ENCODE measurements around the gene CCNF.
A peak's percentile ranks its signal among the peaks of the same experiment; 100 is the strongest.

Gene CCNF

DNA sequence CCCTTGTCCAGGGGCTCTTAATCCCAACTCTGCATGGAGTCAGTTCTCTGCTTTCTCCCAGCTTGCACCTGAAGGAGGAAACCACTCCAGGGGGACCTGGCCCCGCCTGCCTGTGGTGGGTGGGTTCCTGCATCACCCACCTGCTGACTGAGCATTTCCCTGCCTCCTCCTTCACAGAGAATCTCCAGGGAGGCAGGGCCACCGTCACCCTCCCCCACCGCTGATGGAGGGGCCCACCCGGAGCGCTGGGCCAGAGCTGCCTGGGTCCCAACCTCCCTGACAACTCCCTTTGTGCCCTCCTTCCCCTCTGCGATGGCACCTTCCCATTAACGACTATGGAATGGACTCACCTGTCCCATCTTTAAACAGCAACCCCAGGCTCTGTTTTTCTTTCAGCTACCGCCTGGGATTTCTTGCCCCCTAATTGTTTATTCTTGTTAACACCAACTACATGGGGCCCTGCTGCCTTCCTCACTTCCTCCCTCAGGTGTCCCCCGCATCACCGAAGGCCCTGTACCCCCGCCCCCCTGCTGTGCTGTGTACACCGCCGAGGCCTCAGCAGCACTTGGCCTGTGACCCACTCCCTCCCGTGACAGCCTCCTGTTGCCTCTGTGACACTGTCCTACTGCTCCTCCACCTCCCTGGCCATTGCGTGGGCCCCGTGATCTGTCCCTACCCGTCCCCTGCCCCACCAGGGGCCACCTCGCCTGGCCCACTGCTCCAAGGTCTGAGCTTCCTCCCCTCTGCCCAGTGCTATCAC lies 29.8 kb downstream of the CCNF start:
- DNase-seq = peak; percentile 28

DNA sequence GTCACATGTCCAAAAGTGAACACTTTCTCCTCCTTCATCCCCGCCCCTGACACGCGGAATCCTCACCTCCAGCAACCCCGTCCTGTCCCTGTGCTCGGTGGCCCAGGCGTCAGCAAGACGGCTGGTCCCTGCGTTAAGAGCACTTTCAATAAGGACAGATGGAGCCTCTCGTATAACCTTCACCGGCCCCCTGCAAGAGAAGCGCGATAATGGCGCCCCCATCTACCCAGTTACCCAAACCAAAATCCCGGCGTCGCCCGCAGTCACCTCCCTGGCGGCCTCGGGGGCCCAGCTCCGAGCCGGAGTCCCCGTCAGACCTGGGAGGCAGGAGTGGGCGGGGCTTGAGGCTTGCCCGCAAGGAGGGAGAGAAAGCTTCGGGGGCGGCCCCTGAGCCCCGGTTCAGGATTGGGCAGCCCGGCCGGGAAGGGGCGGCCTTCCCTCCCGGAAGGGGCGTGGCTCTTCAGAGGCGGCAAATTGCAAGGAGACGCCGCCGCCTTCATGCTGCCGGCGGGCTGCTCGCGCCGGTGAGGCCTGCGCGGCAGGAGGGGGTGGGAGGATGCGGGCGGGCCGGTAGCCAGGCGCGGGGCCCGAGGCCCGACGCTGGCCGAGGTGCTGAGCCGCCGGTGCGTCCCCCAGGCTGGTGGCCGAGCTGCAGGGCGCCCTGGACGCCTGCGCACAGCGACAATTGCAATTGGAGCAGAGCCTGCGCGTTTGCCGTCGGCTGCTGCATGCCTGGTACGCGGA lies 30.6 kb downstream of the CCNF start, which contains the start of gene TEDC2:
Gene TEDC2 (plus strand): TSS at position 463 of the 744 bp plus-strand sequence. CDS start 36 bp downstream, at position 499.
- peak; percentile 100 for DNase-seq

DNA sequence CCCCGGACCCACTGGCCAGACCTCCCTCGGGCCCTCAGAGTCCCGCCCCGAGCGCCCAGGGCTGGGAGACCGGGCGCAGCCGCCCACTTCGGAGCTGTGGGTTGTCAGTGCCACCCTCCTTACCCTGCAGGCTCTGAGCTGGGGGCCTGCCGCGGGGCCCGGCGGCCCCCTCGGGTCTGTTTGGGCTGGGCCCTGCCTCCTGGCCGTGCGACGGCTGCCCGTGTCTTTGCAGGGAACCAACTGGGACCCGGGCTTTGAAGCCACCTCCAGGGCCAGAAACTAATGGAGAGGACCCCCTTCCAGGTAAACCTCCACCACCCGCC lies 31.1 kb downstream of the CCNF start:
- DNase-seq = no peak

DNA sequence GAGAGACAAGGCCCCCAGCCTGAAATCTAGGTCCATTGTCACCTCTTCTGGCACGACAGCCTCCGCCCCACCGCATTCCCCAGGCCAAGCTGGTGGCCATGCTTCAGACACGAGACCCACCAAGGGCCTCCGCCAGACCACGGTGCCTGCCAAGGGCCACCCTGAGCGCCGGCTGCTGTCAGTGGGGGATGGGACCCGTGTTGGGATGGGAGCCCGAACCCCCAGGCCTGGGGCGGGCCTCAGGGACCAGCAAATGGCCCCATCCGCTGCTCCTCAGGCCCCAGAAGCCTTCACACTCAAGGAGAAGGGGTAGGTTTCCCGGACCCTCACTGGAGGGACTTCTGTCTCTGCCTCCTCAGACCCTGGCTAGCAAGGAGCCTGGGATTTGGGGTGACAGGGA lies 31.7 kb downstream of the CCNF start:
- no peak for DNase-seq

DNA sequence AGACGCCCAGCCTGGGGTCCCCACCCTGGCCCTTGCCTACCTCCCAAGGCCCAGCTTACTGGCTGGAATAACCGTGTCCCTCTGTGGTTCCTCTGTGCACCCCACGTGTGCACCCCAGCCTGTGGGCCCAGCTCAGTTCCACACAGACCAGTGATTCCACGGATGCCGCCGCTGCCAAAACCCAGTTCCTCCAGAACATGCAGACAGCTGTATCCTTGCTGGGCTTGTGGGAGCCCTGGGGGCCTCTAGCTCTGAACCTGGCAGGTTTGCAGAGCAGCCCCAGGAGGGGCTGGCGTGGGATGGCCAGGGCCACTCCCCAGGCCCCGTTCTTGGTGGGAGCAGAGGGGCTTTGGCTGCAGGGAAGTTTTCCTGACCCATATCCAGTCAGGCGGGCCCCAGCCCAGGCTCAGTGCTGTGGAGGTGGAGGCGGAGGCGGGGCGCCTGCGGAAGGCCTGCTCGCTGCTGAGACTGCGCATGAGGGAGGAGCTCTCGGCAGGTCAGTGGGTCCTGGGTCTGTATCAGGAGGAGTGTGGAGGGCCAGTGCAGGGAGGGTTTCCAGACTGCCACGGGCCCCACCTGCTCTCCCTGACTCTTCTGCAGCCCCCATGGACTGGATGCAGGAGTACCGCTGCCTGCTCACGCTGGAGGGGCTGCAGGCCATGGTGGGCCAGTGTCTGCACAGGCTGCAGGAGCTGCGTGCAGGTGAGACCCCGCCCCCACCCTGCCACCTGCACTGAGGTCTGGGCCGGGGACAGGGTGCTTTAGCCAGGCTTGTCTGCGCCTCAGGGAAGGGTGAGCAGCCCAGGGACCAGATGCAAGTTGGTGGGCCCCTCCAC lies 33.0 kb downstream of the CCNF start:
- no peak for DNase-seq

DNA sequence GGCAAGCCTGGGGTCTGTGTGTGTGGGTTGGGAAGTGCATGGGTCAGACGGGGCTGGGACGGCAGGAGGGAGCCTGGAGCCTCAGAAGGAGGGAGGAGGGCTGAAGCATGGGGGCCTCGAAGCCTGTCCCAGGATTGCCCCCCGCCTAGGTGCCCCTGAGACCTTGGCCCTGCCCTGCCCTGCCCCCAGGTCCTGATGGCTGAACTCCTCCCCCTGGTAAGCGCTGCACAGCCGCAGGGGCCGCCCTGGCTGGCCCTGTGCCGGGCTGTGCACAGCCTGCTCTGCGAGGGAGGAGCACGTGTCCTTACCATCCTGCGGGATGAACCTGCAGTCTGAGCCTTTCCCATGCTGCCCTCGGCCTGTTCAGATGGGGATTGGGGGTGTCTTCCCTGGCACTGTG lies 35.1 kb downstream of the CCNF start:
- DNase-seq = no peak

DNA sequence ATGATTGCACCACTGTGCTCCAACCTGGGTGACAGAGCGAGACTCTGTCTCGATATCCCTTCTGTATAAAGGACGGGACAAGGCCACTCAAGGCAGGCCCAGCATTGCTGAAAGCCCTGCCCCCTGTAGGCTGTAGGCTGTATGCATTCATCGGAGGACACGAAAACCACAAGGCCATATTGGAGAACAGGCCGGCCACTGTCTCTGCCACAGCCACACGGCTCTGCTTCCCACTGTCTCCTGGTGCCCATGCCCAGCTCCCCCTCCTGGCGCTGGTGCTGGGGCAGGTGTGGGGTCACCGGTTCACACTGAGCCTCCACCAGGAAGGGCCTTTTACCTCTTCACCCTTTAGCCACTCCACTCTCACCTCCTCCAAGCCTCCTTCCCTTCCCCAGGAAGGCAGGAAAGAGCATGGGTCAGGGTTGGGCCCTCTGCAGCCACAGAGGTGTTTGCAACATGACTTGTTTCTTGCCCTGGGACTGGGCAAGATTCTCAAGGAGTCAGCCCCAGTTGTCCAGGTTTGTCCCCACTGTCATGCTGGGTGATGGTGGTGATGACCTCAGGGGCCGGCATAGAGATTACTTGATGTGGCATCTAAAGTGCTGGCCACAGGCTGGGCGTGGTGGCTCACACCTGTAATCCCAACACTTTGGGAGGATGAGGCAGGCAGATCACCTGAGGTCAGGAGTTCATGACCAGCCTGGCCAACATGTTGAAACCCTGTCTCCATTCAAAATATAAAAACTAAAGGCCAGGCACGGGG lies 36.6 kb downstream of the CCNF start:
- peak; percentile 26 for DNase-seq

DNA sequence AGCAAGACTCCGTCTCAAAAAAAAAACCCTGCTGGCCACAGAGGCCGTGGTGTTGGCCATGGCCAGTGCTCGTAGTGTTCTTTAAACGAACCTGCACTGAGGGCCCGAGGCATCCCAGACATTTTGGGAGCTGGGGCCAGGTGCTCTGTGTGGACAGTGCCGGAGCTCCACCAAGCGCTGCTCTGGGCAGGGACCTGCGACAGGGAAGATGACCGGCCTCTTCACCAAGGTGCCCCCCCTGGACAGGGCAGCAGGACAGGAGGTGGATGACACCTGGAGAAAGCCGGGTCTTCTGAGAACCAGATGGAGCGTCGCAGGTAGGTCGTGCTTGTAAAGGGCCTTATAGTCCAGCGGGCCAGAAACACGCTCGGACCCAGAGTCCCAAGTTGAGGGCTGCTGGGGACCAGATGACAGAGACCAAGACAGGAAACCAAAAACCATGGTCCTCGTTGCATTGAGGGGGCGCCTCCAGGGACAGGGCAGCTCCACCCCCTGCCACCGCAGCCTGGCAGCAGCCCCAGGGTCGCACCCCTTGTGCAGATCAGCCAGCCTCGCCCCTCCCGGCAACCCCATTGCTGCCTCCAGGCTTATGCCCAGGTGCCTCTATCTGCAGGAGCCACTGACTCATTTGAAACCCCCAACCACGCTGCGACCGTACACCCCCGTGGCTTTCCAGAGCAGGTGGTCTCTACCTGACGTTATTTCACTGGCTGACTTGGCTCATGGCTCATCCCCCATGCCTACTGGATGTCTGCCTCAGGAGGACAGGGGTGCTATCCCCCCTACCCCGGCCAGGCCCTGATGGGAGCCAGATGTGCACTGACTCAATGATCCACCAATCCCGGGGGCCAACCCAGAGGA lies 37.6 kb downstream of the CCNF start:
- no peak for DNase-seq

DNA sequence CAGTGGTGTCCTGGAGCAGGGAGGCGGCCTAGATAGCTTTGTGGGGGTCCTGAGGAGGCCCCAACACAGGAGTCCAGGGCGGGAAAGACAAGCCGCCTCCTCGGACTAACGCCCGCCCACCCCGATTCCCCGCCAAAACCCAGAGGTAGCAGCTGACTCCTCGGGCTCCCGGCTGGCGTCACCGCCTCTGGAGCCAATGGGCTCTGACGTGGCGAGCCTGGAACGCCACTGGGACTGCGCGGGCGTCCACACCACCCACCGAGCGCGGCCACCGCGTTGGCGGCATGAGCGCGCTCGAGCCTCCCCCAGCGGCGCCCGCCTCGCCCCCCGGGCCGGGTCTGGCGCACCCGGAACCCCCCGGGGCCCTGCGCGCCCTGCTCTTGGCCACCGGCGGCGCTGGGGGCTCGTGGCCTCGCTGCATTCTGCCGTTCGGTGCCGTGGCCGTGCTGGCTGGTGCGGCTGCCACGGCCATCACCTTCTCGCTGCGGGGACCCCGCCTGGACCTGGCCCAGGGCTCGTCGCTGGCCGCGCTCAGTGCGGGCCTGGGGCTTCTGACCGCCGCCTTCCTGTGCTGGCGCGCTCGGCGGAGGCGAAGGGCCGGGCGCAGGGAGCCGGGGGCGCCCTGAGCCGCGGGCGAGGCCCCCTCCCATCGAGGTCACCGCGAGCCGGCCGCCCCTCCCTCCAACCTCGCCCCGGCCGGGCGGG lies 38.4 kb downstream of the CCNF start:
- peak; percentile 73 for DNase-seq

DNA sequence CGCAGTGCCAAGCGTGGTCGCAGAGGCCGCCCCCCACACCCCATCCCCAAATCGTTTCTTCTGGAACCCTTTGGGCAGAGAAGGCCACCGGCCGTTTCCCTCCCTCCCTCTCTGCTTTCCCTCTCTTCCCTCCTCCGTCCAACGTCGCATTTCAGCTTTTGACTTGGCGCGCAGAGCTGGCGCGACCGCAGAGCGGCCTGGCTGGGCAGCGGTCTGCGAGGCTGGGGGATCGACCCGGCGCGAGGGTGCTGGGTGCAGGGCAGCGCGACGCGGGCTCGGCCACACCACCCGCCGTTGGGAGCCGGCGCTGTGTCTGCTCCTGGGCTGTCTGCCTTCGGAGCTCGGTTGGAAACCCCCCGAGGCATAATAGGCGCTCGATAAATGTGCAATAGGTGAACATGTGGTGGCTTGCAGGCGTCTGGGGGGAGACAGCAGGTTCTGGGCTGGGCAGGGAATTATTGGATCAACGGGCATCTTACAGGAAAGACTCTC lies 39.0 kb downstream of the CCNF start:
- peak; percentile 56 for DNase-seq

DNA sequence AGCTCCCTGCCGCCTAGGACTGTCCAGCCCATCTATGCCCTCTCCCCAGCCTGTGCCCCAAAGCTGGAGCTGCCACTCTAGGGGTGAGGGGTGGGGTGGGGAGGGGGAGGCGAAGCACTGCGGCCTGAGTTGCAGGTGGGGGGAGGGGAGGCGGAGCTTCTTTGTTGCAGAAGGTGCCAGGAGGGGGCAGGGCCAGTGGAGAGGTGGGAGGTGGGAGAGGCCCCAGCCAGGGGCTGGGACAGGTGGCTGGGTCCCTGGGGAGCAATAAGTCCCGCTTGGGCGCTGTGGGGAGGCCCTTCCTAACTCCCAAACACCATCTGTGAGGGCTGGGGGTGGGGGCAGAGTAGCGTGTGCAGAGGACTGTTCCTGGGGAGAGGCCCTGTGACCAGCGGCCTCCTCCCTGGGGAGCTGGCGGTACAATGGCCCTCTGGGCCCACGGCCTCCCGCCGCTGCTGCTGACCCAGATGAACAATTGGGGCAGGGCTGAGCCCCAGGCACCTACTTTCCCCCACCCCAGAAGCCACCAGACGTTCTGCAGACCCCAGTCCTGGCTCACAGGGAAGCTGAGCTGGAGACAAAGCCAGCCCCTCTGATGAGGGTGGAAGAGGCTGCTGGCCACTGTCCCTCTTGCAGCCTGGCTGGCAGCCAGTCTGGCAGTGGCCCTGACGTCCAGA lies 39.6 kb downstream of the CCNF start:
- peak; percentile 45 for DNase-seq

DNA sequence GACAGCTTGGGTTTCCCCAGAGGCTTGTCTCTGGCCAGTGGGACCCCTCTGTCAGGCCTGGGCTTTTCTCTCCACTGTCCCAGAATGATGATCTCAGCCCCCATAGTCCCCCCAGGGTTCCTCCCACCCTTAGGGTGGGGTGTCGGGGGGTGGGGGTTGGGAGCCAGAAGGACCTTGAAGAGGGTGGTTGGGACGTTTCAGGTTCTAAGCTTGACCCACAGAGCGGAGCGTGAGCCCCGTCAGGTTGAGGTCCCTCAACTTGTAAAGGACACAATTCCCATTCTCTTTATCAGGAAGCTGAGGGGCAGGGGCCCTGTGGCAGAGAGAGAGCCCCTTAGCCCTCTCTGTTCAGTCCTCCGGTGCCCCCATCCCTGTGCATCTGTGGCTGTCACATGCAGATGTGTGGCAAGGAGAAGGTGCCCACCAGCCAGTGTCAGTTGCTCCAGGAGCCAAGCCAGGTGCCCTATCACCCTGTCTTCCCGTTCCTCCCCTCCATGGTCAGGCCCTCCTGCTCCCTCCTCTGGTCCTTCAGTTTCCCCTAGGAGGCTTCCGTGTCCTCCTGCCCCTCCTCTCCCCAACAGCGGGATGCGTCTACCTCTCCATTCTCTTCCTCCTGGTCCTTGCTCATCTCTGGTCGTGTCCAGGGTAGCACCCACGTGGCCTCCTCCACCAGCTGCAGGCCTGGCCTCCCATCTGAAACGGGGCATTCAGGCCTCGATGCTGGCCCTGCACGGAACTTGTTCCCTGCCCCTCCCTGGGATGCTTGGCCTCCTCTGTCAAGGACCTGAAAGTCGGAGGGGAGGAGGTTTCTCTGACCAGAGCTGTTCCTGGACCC lies 40.4 kb downstream of the CCNF start:
- no peak for DNase-seq

DNA sequence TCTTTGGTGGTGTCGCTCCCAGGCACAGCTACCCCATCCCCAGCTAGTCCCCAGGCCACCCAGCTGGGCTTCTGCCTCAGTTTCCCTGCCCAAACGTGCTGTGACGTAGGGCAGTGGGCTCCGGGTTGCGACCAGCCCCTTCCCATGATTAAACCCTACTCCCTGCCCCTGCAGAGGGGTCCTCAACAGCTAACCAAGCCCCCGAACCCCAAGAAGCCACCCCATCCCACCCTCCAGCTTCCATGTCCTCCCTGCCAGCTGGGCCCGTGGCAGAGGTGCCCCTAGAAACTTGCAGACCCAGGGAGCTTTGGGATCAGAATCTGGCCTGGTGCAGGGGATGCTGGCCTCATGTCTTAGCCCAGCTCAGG lies 41.0 kb downstream of the CCNF start:
- no peak for DNase-seq

DNA sequence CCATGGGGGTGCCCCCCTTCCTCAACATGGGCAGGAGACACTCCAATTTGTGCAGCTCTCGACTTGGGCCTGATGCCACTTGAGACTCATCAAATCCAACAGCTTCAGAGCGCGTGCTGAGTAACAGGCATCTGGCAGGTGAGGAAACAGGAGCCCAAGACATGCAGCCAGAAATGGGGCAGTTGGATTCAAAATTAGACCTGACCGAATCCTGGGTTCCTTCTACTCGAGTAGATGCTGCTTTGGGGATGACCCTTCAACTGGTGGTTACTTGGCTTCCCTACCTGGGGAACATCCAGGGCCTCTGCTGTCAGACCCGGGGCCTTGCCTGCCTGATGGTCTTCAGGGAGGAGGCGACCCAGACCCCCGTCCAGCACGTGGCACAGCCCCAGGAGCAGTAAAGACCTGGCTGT lies 41.4 kb downstream of the CCNF start:
- DNase-seq = peak; percentile 50

DNA sequence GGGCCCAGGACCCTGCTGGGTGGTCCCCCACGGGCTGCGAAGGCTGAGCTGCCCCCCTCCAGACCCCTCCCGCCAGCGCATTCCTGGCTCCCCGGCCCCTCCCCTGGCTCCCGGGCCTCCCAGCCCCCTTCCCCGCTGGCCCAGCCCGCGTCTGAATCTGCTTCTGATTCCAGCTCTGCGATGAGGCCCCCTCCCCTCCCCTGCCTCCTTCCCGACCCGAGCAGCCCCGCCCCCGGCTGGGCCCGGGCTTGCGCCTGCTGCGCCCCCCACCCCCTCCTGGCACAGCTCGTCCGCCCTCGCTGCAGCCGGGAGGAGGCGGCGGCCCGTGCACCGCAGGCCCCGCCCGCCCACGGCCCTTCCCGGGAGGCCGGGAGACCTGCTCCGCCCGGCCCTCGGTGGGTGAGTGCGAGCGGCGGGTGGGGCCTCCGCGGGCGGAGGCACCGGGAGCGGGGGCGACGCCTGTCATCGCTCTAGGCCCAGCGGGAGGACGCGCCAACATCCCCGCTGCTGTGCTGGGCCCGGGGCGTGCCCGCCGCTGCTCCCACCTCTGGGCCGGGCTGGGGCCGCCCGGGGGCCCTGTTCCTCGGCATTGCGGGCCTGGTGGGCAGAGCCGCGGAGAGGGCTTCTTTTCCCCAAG lies 41.9 kb downstream of the CCNF start, which contains the start of gene NTN3:
Gene NTN3 (plus strand): TSS at position 282 of the 637 bp plus-strand sequence. CDS start 405 bp downstream, outside the sequence.
- DNase-seq = peak; percentile 29

DNA sequence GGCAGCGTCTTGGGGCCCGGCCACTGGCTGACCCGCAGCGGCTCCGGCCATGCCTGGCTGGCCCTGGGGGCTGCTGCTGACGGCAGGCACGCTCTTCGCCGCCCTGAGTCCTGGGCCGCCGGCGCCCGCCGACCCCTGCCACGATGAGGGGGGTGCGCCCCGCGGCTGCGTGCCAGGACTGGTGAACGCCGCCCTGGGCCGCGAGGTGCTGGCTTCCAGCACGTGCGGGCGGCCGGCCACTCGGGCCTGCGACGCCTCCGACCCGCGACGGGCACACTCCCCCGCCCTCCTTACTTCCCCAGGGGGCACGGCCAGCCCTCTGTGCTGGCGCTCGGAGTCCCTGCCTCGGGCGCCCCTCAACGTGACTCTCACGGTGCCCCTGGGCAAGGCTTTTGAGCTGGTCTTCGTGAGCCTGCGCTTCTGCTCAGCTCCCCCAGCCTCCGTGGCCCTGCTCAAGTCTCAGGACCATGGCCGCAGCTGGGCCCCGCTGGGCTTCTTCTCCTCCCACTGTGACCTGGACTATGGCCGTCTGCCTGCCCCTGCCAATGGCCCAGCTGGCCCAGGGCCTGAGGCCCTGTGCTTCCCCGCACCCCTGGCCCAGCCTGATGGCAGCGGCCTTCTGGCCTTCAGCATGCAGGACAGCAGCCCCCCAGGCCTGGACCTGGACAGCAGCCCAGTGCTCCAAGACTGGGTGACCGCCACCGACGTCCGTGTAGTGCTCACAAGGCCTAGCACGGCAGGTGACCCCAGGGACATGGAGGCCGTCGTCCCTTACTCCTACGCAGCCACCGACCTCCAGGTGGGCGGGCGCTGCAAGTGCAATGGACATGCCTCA lies 42.6 kb downstream of the CCNF start:
- no peak for DNase-seq

DNA sequence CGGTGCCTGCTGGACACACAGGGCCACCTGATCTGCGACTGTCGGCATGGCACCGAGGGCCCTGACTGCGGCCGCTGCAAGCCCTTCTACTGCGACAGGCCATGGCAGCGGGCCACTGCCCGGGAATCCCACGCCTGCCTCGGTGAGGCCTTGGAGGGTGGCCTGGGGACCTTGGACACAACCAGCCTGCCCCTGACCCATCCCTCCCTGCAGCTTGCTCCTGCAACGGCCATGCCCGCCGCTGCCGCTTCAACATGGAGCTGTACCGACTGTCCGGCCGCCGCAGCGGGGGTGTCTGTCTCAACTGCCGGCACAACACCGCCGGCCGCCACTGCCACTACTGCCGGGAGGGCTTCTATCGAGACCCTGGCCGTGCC lies 43.2 kb downstream of the CCNF start:
- DNase-seq = no peak

DNA sequence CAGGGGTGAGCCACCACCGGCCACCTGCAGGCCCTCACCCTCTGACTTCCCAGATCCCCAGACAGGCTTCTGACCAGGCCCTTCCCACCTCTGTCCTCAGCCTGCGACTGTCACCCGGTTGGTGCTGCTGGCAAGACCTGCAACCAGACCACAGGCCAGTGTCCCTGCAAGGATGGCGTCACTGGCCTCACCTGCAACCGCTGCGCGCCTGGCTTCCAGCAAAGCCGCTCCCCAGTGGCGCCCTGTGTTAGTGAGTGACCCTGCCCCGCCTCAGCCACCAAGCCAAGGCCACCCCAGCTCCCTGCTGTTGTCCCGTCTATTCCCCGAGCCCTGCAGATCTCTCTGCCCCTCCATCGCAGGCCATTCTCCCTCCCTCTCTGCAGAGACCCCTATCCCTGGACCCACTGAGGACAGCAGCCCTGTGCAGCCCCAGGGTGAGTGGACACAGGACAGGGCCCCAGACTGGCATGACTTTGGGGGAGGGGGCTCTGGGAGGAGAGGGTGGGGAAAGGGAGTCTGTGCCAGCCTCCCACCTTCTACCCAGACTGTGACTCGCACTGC lies 43.7 kb downstream of the CCNF start:
- no peak for DNase-seq
